Liver (tissue), 9 donors: ENCODE results near the gene TEX44. TPM values are rescaled to one million over a fixed set of nuclear protein-coding genes. Genes with fewer than 3 reads are reported as not detected.

ENCODE experiments used
- DNase-seq: peaks from one replicate; pipeline ENCODE4 v3.0.0-alpha.2; 2017; ENCODE audit warnings: low spot score
- H3K27ac ChIP-seq, 2 donors: one replicate each; pipeline ENCODE4 v1.7.0; 2013; ENCODE audit warnings: inconsistent platforms in 2 of 2, low read length in 2 of 2, control low read depth in 1 of 2, low read depth in 1 of 2, mild to moderate bottlenecking in 1 of 2
- H3K27me3 ChIP-seq, 4 donors: one replicate each; pipeline versions ENCODE4 v1.6.1 to v1.7.0; 2013; ENCODE audit warnings: low read length in 3 of 4, inconsistent platforms in 1 of 4, mild to moderate bottlenecking in 1 of 4, moderate library complexity in 1 of 4; ENCODE audit not compliant: control insufficient read depth in 4 of 4, insufficient read depth in 4 of 4
- H3K36me3 ChIP-seq, 4 donors: one replicate each; pipeline versions ENCODE4 v1.6.1 to v1.7.0; 2013; ENCODE audit warnings: low read length in 3 of 4, mild to moderate bottlenecking in 3 of 4, low read depth in 1 of 4, moderate library complexity in 1 of 4; ENCODE audit not compliant: control insufficient read depth in 4 of 4, insufficient read depth in 3 of 4
- H3K4me1 ChIP-seq, 4 donors: one replicate each; pipeline versions ENCODE4 v1.6.1 to v1.7.0; 2013; ENCODE audit warnings: low read length in 3 of 4, mild to moderate bottlenecking in 3 of 4, moderate library complexity in 1 of 4; ENCODE audit not compliant: control insufficient read depth in 4 of 4, insufficient read depth in 4 of 4
- H3K4me3 ChIP-seq, 3 donors: one replicate each; pipeline versions ENCODE4 v1.6.1 to v1.7.0; 2013; ENCODE audit warnings: low read length in 3 of 3, control low read depth in 1 of 3, low read depth in 1 of 3, mild to moderate bottlenecking in 1 of 3
- H3K9ac ChIP-seq, 2 donors: one replicate each; pipeline ENCODE4 v1.7.0; 2013; ENCODE audit warnings: low read length in 2 of 2, mild to moderate bottlenecking in 2 of 2, moderate library complexity in 2 of 2, control low read depth in 1 of 2, low read depth in 1 of 2
- H3K9me3 ChIP-seq, 4 donors: one replicate each; pipeline versions ENCODE4 v1.6.1 to v1.7.0; 2013; ENCODE audit warnings: low read length in 3 of 4; ENCODE audit not compliant: control insufficient read depth in 4 of 4
- ATF3 ChIP-seq: IDR thresholded peaks from 2 replicates; pipeline ENCODE4 v1.6.1; 2016; ENCODE audit warnings: antibody characterized with exemption
- CTCF ChIP-seq: fragments of 150-350 bp; IDR thresholded peaks from 2 replicates; pipeline ENCODE4 v1.5.1; 2017; ENCODE audit warnings: improper control_type of control experiment, low read depth, low read length; ENCODE audit not compliant: missing input control
- EGR1 ChIP-seq, 2 donors: IDR thresholded peaks; 2 replicates each; pipeline ENCODE4 v1.6.1; 2016 to 2018; ENCODE audit warnings: antibody characterized with exemption in 2 of 2, low read depth in 2 of 2
- FOXA1 ChIP-seq: IDR thresholded peaks from 2 replicates; pipeline ENCODE4 v1.6.1; 2016; ENCODE audit warnings: antibody characterized with exemption
- FOXA2 ChIP-seq: IDR thresholded peaks from 2 replicates; pipeline ENCODE4 v1.6.1; 2016; ENCODE audit warnings: antibody characterized with exemption
- GABPA ChIP-seq, 2 donors: IDR thresholded peaks in 1 of 2; conservative IDR thresholded peaks in 1 of 2; 2 replicates each; pipeline ENCODE4 v1.6.1; 2016; ENCODE audit warnings: antibody characterized with exemption in 2 of 2, mild to moderate bottlenecking in 1 of 2, moderate library complexity in 1 of 2
- HNF4A ChIP-seq, 2 donors: conservative IDR thresholded peaks; 2 replicates each; pipeline ENCODE4 v1.6.1; 2016; ENCODE audit warnings: antibody characterized with exemption in 2 of 2, mild to moderate bottlenecking in 2 of 2
- HNF4G ChIP-seq: IDR thresholded peaks from 2 replicates; pipeline ENCODE4 v1.6.1; 2016; ENCODE audit warnings: antibody characterized with exemption
- JUND ChIP-seq, 2 donors: IDR thresholded peaks; 2 replicates each; pipeline ENCODE4 v1.6.1; 2016; ENCODE audit warnings: antibody characterized with exemption in 2 of 2
- MAX ChIP-seq: IDR thresholded peaks from 2 replicates; pipeline ENCODE4 v1.6.1; 2016; ENCODE audit warnings: antibody characterized with exemption
- NR2F2 ChIP-seq: IDR thresholded peaks from 2 replicates; pipeline ENCODE4 v1.6.1; 2016; ENCODE audit warnings: antibody characterized with exemption
- RAD21 ChIP-seq, 2 donors: IDR thresholded peaks; 2 replicates each; pipeline ENCODE4 v1.6.1; 2016; ENCODE audit warnings: antibody characterized with exemption in 2 of 2, mild to moderate bottlenecking in 2 of 2
- REST ChIP-seq: IDR thresholded peaks from 2 replicates; pipeline ENCODE4 v1.6.1; 2016; ENCODE audit warnings: antibody characterized with exemption, mild to moderate bottlenecking
- RXRA ChIP-seq, 2 donors: IDR thresholded peaks; 2 replicates each; pipeline ENCODE4 v1.6.1; 2017 to 2018; ENCODE audit warnings: antibody characterized with exemption in 2 of 2, mild to moderate bottlenecking in 1 of 2
- SP1 ChIP-seq: IDR thresholded peaks from 2 replicates; pipeline ENCODE4 v1.6.1; 2018; ENCODE audit warnings: antibody characterized with exemption, mild to moderate bottlenecking
- TAF1 ChIP-seq: conservative IDR thresholded peaks from 2 replicates; pipeline ENCODE4 v1.6.1; 2016; ENCODE audit warnings: antibody characterized with exemption, mild to moderate bottlenecking
- YY1 ChIP-seq: IDR thresholded peaks from 2 replicates; pipeline ENCODE4 v1.6.1; 2016; ENCODE audit warnings: antibody characterized with exemption, mild to moderate bottlenecking
- ZBTB33 ChIP-seq: IDR thresholded peaks from 2 replicates; pipeline ENCODE4 v1.6.1; 2016; ENCODE audit warnings: antibody characterized with exemption
- WGBS: extraction: QIAGEN DNeasy Blood & Tissue Kit; methylation state at CpG from one replicate; pipeline ENCODE4 v1.1.7; 2013; 5-methylcytosine and 5-hydroxymethylcytosine counted together
- polyA plus RNA-seq, 2 donors: library from polyadenylated mRNA; stranded (reverse) in 1 of 2; unstranded in 1 of 2; fragments of 200-250 nt in 1 of 2; fragments of >200 nt in 1 of 2; fragmentation: Nextera tagmentation in 1 of 2; extraction: Ambion mirVana in 1 of 2; gene quantifications; one replicate each; pipeline versions ENCODE4 v1.2.1 to v1.2.3, GENCODE V29; 2013 to 2015
- total RNA-seq, 2 donors: library from RNA; depleted of rRNA; stranded (reverse); fragments of >200 nt; gene quantifications; one replicate each; pipeline ENCODE4 v1.2.3, GENCODE V29; 2014
- donor health status: healthy.
- donor health status: healthy.
- donor health status: healthy.
- donor health status: healthy.
- donor health status: healthy.

Gene TEX44
- total and polyA plus RNA-seq, 4 donors = not detected

GRCh38 chr2:231616296-231616695, 23.6 kb downstream of the TEX44 start:
- H3K9me3 ChIP-seq = no peaks in the 10 kb centered on the region
- no peak overlapping the region for H3K9ac ChIP-seq
- WGBS = 87% methylated on average over 4 of the region's 4 CpGs
- DNase-seq = no peak
- TF ChIP-seq MAX (no peak), HNF4A (conservative IDR thresholded peaks at IDR 0.05) (no peak), FOXA1 (no peak), ATF3 (no peak), EGR1 (IDR thresholded peaks at IDR 0.05; ENCODE audit: low read depth in 2 of 2) (no peak), RAD21 (IDR thresholded peaks at IDR 0.05) (no peak), ZBTB33 (no peak), YY1 (no peak), REST (no peak), RXRA (IDR thresholded peaks at IDR 0.05) (no peak), NR2F2 (no peak), FOXA2 (no peak), HNF4G (no peak), CTCF (no peak), GABPA (IDR thresholded peaks at IDR 0.05 in 1 of 2, conservative IDR thresholded peaks at IDR 0.05 in 1 of 2) (no peak), SP1 (no peak), JUND (IDR thresholded peaks at IDR 0.05) (no peak), TAF1 (no peak)
- H3K27me3 ChIP-seq = peaks cover 0 to 6% (median 0%) of the 10 kb centered on the region in 4 donors
- H3K4me1 ChIP-seq = peaks cover 6 to 21% (median 16%) of the 10 kb centered on the region in 4 donors
- no peak overlapping the region for H3K27ac ChIP-seq
- H3K36me3 ChIP-seq = no peaks in the 10 kb centered on the region
- no peak overlapping the region for H3K4me3 ChIP-seq
